ENCODE data around the gene KCNK3.

DNA sequence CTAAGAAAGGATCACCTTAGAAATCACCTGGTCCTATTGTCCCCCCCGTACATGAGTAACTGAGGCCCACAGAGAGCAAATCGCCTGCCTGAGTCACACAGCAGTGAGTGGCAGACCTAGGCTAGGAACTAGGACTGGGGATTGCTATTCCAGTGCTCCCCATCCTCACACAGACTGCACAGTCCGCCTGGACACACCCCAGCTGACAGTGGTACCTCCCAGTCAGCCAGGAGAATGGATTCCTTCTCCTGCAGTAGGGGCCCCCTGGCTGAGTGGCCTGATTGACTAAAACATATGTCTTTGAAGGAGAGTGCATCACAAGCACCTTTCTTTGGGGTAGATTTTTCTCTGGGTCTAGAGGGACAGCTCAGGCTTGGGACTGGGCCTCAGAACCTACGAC, 39.2 kb downstream of the KCNK3 start:
- TF ChIP-seq, protein P1, sequence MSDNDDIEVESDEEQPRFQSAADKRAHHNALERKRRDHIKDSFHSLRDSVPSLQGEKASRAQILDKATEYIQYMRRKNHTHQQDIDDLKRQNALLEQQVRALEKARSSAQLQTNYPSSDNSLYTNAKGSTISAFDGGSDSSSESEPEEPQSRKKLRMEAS (IDR thresholded peaks at IDR 0.05; ENCODE audit: low read depth, low read length), result no peak
- TF ChIP-seq BACH1 (IDR thresholded peaks at IDR 0.05; ENCODE audit: borderline replicate concordance) (no peak), SMARCA5 (IDR thresholded peaks at IDR 0.05) (no peak), YY1 (IDR thresholded peaks at IDR 0.05; ENCODE audit: low read depth, low read length) (no peak), NFIC (IDR thresholded peaks at IDR 0.05; ENCODE audit: low read depth, low read length) (no peak), ZNF24 (IDR thresholded peaks at IDR 0.05) (no peak), HDAC2 (IDR thresholded peaks at IDR 0.05) (no peak), POLR2AphosphoS5 (IDR thresholded peaks at IDR 0.05; ENCODE audit: low read length) (no peak), NR2C1 (IDR thresholded peaks at IDR 0.05) (no peak)
- TF ChIP-seq, protein P2, sequence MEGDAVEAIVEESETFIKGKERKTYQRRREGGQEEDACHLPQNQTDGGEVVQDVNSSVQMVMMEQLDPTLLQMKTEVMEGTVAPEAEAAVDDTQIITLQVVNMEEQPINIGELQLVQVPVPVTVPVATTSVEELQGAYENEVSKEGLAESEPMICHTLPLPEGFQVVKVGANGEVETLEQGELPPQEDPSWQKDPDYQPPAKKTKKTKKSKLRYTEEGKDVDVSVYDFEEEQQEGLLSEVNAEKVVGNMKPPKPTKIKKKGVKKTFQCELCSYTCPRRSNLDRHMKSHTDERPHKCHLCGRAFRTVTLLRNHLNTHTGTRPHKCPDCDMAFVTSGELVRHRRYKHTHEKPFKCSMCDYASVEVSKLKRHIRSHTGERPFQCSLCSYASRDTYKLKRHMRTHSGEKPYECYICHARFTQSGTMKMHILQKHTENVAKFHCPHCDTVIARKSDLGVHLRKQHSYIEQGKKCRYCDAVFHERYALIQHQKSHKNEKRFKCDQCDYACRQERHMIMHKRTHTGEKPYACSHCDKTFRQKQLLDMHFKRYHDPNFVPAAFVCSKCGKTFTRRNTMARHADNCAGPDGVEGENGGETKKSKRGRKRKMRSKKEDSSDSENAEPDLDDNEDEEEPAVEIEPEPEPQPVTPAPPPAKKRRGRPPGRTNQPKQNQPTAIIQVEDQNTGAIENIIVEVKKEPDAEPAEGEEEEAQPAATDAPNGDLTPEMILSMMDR (IDR thresholded peaks at IDR 0.05 in 2 of 3, conservative IDR thresholded peaks at IDR 0.05 in 1 of 3; ENCODE audit: control insufficient read depth in 2 of 3, extremely low read depth in 1 of 3, insufficient read depth in 1 of 3, low read depth in 3 of 3, low read length in 3 of 3), result no peak
- TF ChIP-seq, protein P3, sequence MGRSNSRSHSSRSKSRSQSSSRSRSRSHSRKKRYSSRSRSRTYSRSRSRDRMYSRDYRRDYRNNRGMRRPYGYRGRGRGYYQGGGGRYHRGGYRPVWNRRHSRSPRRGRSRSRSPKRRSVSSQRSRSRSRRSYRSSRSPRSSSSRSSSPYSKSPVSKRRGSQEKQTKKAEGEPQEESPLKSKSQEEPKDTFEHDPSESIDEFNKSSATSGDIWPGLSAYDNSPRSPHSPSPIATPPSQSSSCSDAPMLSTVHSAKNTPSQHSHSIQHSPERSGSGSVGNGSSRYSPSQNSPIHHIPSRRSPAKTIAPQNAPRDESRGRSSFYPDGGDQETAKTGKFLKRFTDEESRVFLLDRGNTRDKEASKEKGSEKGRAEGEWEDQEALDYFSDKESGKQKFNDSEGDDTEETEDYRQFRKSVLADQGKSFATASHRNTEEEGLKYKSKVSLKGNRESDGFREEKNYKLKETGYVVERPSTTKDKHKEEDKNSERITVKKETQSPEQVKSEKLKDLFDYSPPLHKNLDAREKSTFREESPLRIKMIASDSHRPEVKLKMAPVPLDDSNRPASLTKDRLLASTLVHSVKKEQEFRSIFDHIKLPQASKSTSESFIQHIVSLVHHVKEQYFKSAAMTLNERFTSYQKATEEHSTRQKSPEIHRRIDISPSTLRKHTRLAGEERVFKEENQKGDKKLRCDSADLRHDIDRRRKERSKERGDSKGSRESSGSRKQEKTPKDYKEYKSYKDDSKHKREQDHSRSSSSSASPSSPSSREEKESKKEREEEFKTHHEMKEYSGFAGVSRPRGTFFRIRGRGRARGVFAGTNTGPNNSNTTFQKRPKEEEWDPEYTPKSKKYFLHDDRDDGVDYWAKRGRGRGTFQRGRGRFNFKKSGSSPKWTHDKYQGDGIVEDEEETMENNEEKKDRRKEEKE (IDR thresholded peaks at IDR 0.05), result no peak
